Measurements from ENCODE around the gene PACRG.

PACRG gene

GRCh38 chr6:163165922-163166321 is 438.1 kb downstream of the PACRG start:
- Mint-ChIP-seq H3K9me3 (peaks cover 13% of the 10 kb centered on the region), H3K4me1 (no peaks in the 10 kb centered on the region), H3K36me3 (ENCODE audit: low read depth) (peaks cover 5% of the 10 kb centered on the region), H3K27ac (no peak overlapping the region), H3K27me3 (ENCODE audit: low read depth, poor library complexity) (peaks cover 6% of the 10 kb centered on the region), H3K4me3 (no peak overlapping the region)
- DNase-seq = no peak
- no peak for TF ChIP-seq CTCF (IDR thresholded peaks at IDR 0.05)

- H3K36me3 Mint-ChIP-seq (ENCODE audit: low read depth) = peaks cover 5% of the 10 kb centered on the region
- H3K27me3 Mint-ChIP-seq (ENCODE audit: low read depth, poor library complexity) = peaks cover 5% of the 10 kb centered on the region
- peaks cover 13% of the 10 kb centered on the region for H3K9me3 Mint-ChIP-seq
- no peak for DNase-seq
- H3K4me1 Mint-ChIP-seq = no peaks in the 10 kb centered on the region
- TF ChIP-seq CTCF (IDR thresholded peaks at IDR 0.05) = no peak
- no peak overlapping the region for H3K27ac Mint-ChIP-seq
- H3K4me3 Mint-ChIP-seq = no peak overlapping the region
Measured at GRCh38 chr6:163166507-163166906, 438.7 kb downstream of the PACRG start.

- no peak overlapping the region for H3K4me3 Mint-ChIP-seq
- peaks cover 5% of the 10 kb centered on the region for H3K36me3 Mint-ChIP-seq (ENCODE audit: low read depth)
- DNase-seq = no peak
- H3K4me1 Mint-ChIP-seq = no peaks in the 10 kb centered on the region
- peaks cover 13% of the 10 kb centered on the region for H3K9me3 Mint-ChIP-seq
- no peak for TF ChIP-seq CTCF (IDR thresholded peaks at IDR 0.05)
- H3K27me3 Mint-ChIP-seq (ENCODE audit: low read depth, poor library complexity) = peaks cover 2% of the 10 kb centered on the region
- no peak overlapping the region for H3K27ac Mint-ChIP-seq
Measured at GRCh38 chr6:163169521-163169920, 441.7 kb downstream of the PACRG start.

GRCh38 chr6:163170294-163170883 is 442.6 kb downstream of the PACRG start:
- no peak overlapping the region for H3K4me3 Mint-ChIP-seq
- peaks cover 6% of the 10 kb centered on the region for H3K4me1 Mint-ChIP-seq
- peak; percentile 51 for TF ChIP-seq CTCF (IDR thresholded peaks at IDR 0.05)
- DNase-seq = no peak
- H3K27me3 Mint-ChIP-seq (ENCODE audit: low read depth, poor library complexity) = peaks cover 2% of the 10 kb centered on the region
- peaks cover 13% of the 10 kb centered on the region for H3K9me3 Mint-ChIP-seq
- H3K27ac Mint-ChIP-seq = no peak overlapping the region
- peaks cover 5% of the 10 kb centered on the region for H3K36me3 Mint-ChIP-seq (ENCODE audit: low read depth)

GRCh38 chr6:163173741-163174140 is 446.0 kb downstream of the PACRG start:
- no peak for DNase-seq
- no peak overlapping the region for H3K27ac Mint-ChIP-seq
- H3K27me3 Mint-ChIP-seq (ENCODE audit: low read depth, poor library complexity) = peaks cover 2% of the 10 kb centered on the region
- TF ChIP-seq CTCF (IDR thresholded peaks at IDR 0.05) = no peak
- H3K36me3 Mint-ChIP-seq (ENCODE audit: low read depth) = peaks cover 5% of the 10 kb centered on the region
- peaks cover 13% of the 10 kb centered on the region for H3K9me3 Mint-ChIP-seq
- H3K4me3 Mint-ChIP-seq = no peak overlapping the region
- peaks cover 28% of the 10 kb centered on the region for H3K4me1 Mint-ChIP-seq

- no peak for DNase-seq
- Mint-ChIP-seq H3K27ac (no peak overlapping the region), H3K27me3 (ENCODE audit: low read depth, poor library complexity) (no peaks in the 10 kb centered on the region), H3K4me1 (peaks cover 28% of the 10 kb centered on the region), H3K9me3 (peaks cover 4% of the 10 kb centered on the region), H3K36me3 (ENCODE audit: low read depth) (peaks cover 5% of the 10 kb centered on the region), H3K4me3 (no peak overlapping the region)
- no peak for TF ChIP-seq CTCF (IDR thresholded peaks at IDR 0.05)
Measured at GRCh38 chr6:163175301-163175700, 447.5 kb downstream of the PACRG start.

Measured in nephron progenitor cell (in vitro differentiated cells).